Liver (tissue), 9 donors: ENCODE data around the gene ABAT. TPM values are rescaled to one million over a fixed set of nuclear protein-coding genes. Genes with fewer than 3 reads are reported as not detected.

Experiments used
- DNase-seq: peaks from one replicate; pipeline ENCODE4 v3.0.0-alpha.2; 2017; ENCODE audit warnings: low spot score
- H3K27ac ChIP-seq, 2 donors: one replicate each; pipeline ENCODE4 v1.7.0; 2013; ENCODE audit warnings: inconsistent platforms in 2 of 2, low read length in 2 of 2, control low read depth in 1 of 2, low read depth in 1 of 2, mild to moderate bottlenecking in 1 of 2
- H3K27me3 ChIP-seq, 4 donors: one replicate each; pipeline versions ENCODE4 v1.6.1 to v1.7.0; 2013; ENCODE audit warnings: low read length in 3 of 4, inconsistent platforms in 1 of 4, mild to moderate bottlenecking in 1 of 4, moderate library complexity in 1 of 4; ENCODE audit not compliant: control insufficient read depth in 4 of 4, insufficient read depth in 4 of 4
- H3K36me3 ChIP-seq, 4 donors: one replicate each; pipeline versions ENCODE4 v1.6.1 to v1.7.0; 2013; ENCODE audit warnings: low read length in 3 of 4, mild to moderate bottlenecking in 3 of 4, low read depth in 1 of 4, moderate library complexity in 1 of 4; ENCODE audit not compliant: control insufficient read depth in 4 of 4, insufficient read depth in 3 of 4
- H3K4me1 ChIP-seq, 4 donors: one replicate each; pipeline versions ENCODE4 v1.6.1 to v1.7.0; 2013; ENCODE audit warnings: low read length in 3 of 4, mild to moderate bottlenecking in 3 of 4, moderate library complexity in 1 of 4; ENCODE audit not compliant: control insufficient read depth in 4 of 4, insufficient read depth in 4 of 4
- H3K4me3 ChIP-seq, 3 donors: one replicate each; pipeline versions ENCODE4 v1.6.1 to v1.7.0; 2013; ENCODE audit warnings: low read length in 3 of 3, control low read depth in 1 of 3, low read depth in 1 of 3, mild to moderate bottlenecking in 1 of 3
- H3K9ac ChIP-seq, 2 donors: one replicate each; pipeline ENCODE4 v1.7.0; 2013; ENCODE audit warnings: low read length in 2 of 2, mild to moderate bottlenecking in 2 of 2, moderate library complexity in 2 of 2, control low read depth in 1 of 2, low read depth in 1 of 2
- H3K9me3 ChIP-seq, 4 donors: one replicate each; pipeline versions ENCODE4 v1.6.1 to v1.7.0; 2013; ENCODE audit warnings: low read length in 3 of 4; ENCODE audit not compliant: control insufficient read depth in 4 of 4
- ATF3 ChIP-seq: IDR thresholded peaks from 2 replicates; pipeline ENCODE4 v1.6.1; 2016; ENCODE audit warnings: antibody characterized with exemption
- CTCF ChIP-seq: fragments of 150-350 bp; IDR thresholded peaks from 2 replicates; pipeline ENCODE4 v1.5.1; 2017; ENCODE audit warnings: improper control_type of control experiment, low read depth, low read length; ENCODE audit not compliant: missing input control
- EGR1 ChIP-seq, 2 donors: IDR thresholded peaks; 2 replicates each; pipeline ENCODE4 v1.6.1; 2016 to 2018; ENCODE audit warnings: antibody characterized with exemption in 2 of 2, low read depth in 2 of 2
- FOXA1 ChIP-seq: IDR thresholded peaks from 2 replicates; pipeline ENCODE4 v1.6.1; 2016; ENCODE audit warnings: antibody characterized with exemption
- FOXA2 ChIP-seq: IDR thresholded peaks from 2 replicates; pipeline ENCODE4 v1.6.1; 2016; ENCODE audit warnings: antibody characterized with exemption
- GABPA ChIP-seq, 2 donors: IDR thresholded peaks in 1 of 2; conservative IDR thresholded peaks in 1 of 2; 2 replicates each; pipeline ENCODE4 v1.6.1; 2016; ENCODE audit warnings: antibody characterized with exemption in 2 of 2, mild to moderate bottlenecking in 1 of 2, moderate library complexity in 1 of 2
- HNF4A ChIP-seq, 2 donors: conservative IDR thresholded peaks; 2 replicates each; pipeline ENCODE4 v1.6.1; 2016; ENCODE audit warnings: antibody characterized with exemption in 2 of 2, mild to moderate bottlenecking in 2 of 2
- HNF4G ChIP-seq: IDR thresholded peaks from 2 replicates; pipeline ENCODE4 v1.6.1; 2016; ENCODE audit warnings: antibody characterized with exemption
- JUND ChIP-seq, 2 donors: IDR thresholded peaks; 2 replicates each; pipeline ENCODE4 v1.6.1; 2016; ENCODE audit warnings: antibody characterized with exemption in 2 of 2
- NR2F2 ChIP-seq: IDR thresholded peaks from 2 replicates; pipeline ENCODE4 v1.6.1; 2016; ENCODE audit warnings: antibody characterized with exemption
- RAD21 ChIP-seq, 2 donors: IDR thresholded peaks; 2 replicates each; pipeline ENCODE4 v1.6.1; 2016; ENCODE audit warnings: antibody characterized with exemption in 2 of 2, mild to moderate bottlenecking in 2 of 2
- RXRA ChIP-seq, 2 donors: IDR thresholded peaks; 2 replicates each; pipeline ENCODE4 v1.6.1; 2017 to 2018; ENCODE audit warnings: antibody characterized with exemption in 2 of 2, mild to moderate bottlenecking in 1 of 2
- SP1 ChIP-seq: IDR thresholded peaks from 2 replicates; pipeline ENCODE4 v1.6.1; 2018; ENCODE audit warnings: antibody characterized with exemption, mild to moderate bottlenecking
- TAF1 ChIP-seq: conservative IDR thresholded peaks from 2 replicates; pipeline ENCODE4 v1.6.1; 2016; ENCODE audit warnings: antibody characterized with exemption, mild to moderate bottlenecking
- YY1 ChIP-seq: IDR thresholded peaks from 2 replicates; pipeline ENCODE4 v1.6.1; 2016; ENCODE audit warnings: antibody characterized with exemption, mild to moderate bottlenecking
- WGBS: extraction: QIAGEN DNeasy Blood & Tissue Kit; methylation state at CpG from one replicate; pipeline ENCODE4 v1.1.7; 2013; 5-methylcytosine and 5-hydroxymethylcytosine counted together
- polyA plus RNA-seq, 2 donors: library from polyadenylated mRNA; stranded (reverse) in 1 of 2; unstranded in 1 of 2; fragments of 200-250 nt in 1 of 2; fragments of >200 nt in 1 of 2; fragmentation: Nextera tagmentation in 1 of 2; extraction: Ambion mirVana in 1 of 2; gene quantifications; one replicate each; pipeline versions ENCODE4 v1.2.1 to v1.2.3, GENCODE V29; 2013 to 2015
- total RNA-seq, 2 donors: library from RNA; depleted of rRNA; stranded (reverse); fragments of >200 nt; gene quantifications; one replicate each; pipeline ENCODE4 v1.2.3, GENCODE V29; 2014
- TF ChIP-seq, protein P1 (sequence below): IDR thresholded peaks from 2 replicates; pipeline ENCODE4 v1.6.1; 2016; ENCODE audit warnings: antibody characterized with exemption
- TF ChIP-seq, protein P2 (sequence below): IDR thresholded peaks from 2 replicates; pipeline ENCODE4 v1.6.1; 2016; ENCODE audit warnings: antibody characterized with exemption
- donor health status: healthy.
- donor health status: healthy.
- donor health status: healthy.
- donor health status: healthy.
- donor health status: healthy.

The ABAT gene
- total and polyA plus RNA-seq, 4 donors = 52.4 to 205 (median 141) TPM

- WGBS = 69% methylated on average over 18 of the region's 18 CpGs
- DNase-seq = no peak
- peak in 1 of 2 donors; percentile 37 for TF ChIP-seq EGR1 (IDR thresholded peaks at IDR 0.05; ENCODE audit: low read depth in 2 of 2)
- TF ChIP-seq ATF3 = no peak
- TF ChIP-seq RAD21 (IDR thresholded peaks at IDR 0.05) = peak in 1 of 2 donors; percentile 32
- peak; percentile 78 for TF ChIP-seq NR2F2
- TF ChIP-seq RXRA (IDR thresholded peaks at IDR 0.05) = peak; percentile 84 to 87
- peak in 1 of 2 donors; percentile 48 for TF ChIP-seq GABPA (IDR thresholded peaks at IDR 0.05 in 1 of 2, conservative IDR thresholded peaks at IDR 0.05 in 1 of 2)
- no peak for TF ChIP-seq JUND (IDR thresholded peaks at IDR 0.05)
- TF ChIP-seq HNF4G = peak; percentile 7
- TF ChIP-seq, protein P1, sequence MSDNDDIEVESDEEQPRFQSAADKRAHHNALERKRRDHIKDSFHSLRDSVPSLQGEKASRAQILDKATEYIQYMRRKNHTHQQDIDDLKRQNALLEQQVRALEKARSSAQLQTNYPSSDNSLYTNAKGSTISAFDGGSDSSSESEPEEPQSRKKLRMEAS = peak; percentile 53
- peak; percentile 34 for TF ChIP-seq SP1
- TF ChIP-seq FOXA1 = no peak
- TF ChIP-seq TAF1 = no peak
- peak; percentile 81 to 86 for TF ChIP-seq HNF4A (conservative IDR thresholded peaks at IDR 0.05)
- peak; percentile 57 for TF ChIP-seq YY1
- no peak for TF ChIP-seq CTCF
- Histone ChIP-seq H3K4me1 (peaks cover 7 to 37% (median 29%) of the 10 kb centered on the region in 4 donors), H3K9me3 (no peaks in the 10 kb centered on the region), H3K9ac (no peak overlapping the region), H3K36me3 (peaks cover 0 to 3% (median 2%) of the 10 kb centered on the region in 4 donors), H3K27me3 (no peaks in the 10 kb centered on the region), H3K27ac (peak overlapping the region; percentile 70 to 77), H3K4me3 (no peak overlapping the region)
Measured at GRCh38 chr16:8694795-8695728, 20.6 kb downstream of the ABAT start.

DNA sequence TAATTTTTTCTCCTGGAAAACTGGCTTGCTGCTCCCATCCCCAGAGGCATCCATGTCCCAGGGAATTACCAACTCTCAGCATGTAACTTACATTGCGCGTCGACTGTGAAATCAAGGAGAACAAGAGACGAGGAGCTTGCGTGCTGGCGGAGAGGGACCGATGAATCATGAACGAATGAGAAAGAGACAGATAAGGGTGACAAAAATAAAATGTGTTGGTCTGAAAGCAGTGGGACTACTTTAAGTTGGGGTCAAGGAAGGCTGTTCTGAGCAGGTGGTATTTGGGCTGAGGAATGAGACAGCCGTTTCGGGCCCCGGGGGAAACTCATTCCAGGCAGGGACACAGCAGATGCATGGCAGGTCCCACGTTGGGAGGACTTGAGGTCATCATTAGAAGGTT, 22.5 kb downstream of the ABAT start:
- no peak for DNase-seq
- TF ChIP-seq, protein P2, sequence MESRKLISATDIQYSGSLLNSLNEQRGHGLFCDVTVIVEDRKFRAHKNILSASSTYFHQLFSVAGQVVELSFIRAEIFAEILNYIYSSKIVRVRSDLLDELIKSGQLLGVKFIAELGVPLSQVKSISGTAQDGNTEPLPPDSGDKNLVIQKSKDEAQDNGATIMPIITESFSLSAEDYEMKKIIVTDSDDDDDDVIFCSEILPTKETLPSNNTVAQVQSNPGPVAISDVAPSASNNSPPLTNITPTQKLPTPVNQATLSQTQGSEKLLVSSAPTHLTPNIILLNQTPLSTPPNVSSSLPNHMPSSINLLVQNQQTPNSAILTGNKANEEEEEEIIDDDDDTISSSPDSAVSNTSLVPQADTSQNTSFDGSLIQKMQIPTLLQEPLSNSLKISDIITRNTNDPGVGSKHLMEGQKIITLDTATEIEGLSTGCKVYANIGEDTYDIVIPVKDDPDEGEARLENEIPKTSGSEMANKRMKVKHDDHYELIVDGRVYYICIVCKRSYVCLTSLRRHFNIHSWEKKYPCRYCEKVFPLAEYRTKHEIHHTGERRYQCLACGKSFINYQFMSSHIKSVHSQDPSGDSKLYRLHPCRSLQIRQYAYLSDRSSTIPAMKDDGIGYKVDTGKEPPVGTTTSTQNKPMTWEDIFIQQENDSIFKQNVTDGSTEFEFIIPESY = no peak
- TF ChIP-seq, protein P1 = no peak
- TF ChIP-seq RXRA (IDR thresholded peaks at IDR 0.05) = no peak
- TF ChIP-seq CTCF = no peak
- TF ChIP-seq ATF3 = no peak
- TF ChIP-seq HNF4G = no peak
- TF ChIP-seq FOXA2 = no peak
- Histone ChIP-seq H3K27me3 (no peaks in the 10 kb centered on the region), H3K9ac (no peak overlapping the region), H3K27ac (peak overlapping the region; percentile 53 to 75), H3K9me3 (no peaks in the 10 kb centered on the region), H3K4me1 (peaks cover 9 to 52% (median 41%) of the 10 kb centered on the region in 4 donors), H3K36me3 (peaks cover 0 to 3% (median 0%) of the 10 kb centered on the region in 4 donors), H3K4me3 (no peak overlapping the region)
- whole genome bisulfite sequencing = 87% methylated on average over 12 of the region's 12 CpGs
